ENCODE results near the gene CEP126.

Gene CEP126

DNA sequence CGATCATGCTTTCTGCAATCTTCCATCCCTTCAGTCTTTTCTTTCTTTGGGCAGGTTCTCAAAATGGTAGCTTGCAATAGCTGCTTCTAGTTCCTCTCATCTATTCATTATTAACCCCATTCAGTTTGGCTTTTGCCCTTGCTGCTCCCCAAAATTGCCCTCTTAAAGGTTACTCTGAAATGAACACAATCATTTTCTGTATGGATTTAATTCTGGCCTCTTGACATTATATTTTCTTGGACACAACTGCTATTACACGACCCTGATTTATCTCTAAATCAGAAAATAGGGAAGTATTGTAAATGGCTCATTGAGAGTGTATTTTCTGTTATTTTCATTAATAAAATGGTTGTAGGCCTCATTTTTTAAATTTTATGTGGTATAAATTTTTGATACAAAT lies 1.6 kb downstream of the CEP126 start, which contains the start of gene ANGPTL5:
Gene ANGPTL5, minus strand, starts transcription at position 101 of the 400 bp plus-strand sequence. CDS start 8,613 bp downstream, outside the sequence.
- peak within 1 kb of the TSS; percentile 50; the same call in 1 of the 2 replicates for H3K27ac ChIP-seq (ENCODE audit: extremely low read depth, low read depth, low read length)

DNA sequence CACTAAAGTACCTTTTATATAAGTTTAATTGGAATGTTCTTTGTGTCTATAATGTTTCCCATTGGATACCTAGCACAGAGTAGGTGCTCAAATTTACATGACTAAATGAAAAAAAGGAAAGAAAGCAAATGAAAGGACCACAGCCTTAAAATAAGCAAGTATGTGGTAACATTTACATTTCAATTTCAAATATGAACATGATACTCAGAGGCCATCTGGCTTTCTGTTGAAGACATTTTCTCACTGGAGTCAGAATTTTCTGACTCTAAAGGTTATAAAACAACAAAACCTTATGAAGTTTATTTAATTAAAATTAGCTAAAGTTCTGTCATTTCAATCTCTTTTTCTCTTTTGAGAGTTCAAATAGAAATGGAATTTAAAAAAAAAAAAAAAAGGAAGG lies 2.4 kb downstream of the CEP126 start:
- peaks cover 7% of the 10 kb centered on the region; the same call in 1 of the 2 replicates for H3K4me1 ChIP-seq (ENCODE audit: control insufficient read depth, insufficient read depth, low read length)
- ChIA-PET POLR2A (no interaction called here), CTCF (interaction anchor here (0.6 to 0.7 kb wide), 2 partner anchors 30 to 135 kb away, joined by 3 to 4 read pairs; no protein-coding TSS in a partner anchor)
- TF ChIP-seq, protein P1, sequence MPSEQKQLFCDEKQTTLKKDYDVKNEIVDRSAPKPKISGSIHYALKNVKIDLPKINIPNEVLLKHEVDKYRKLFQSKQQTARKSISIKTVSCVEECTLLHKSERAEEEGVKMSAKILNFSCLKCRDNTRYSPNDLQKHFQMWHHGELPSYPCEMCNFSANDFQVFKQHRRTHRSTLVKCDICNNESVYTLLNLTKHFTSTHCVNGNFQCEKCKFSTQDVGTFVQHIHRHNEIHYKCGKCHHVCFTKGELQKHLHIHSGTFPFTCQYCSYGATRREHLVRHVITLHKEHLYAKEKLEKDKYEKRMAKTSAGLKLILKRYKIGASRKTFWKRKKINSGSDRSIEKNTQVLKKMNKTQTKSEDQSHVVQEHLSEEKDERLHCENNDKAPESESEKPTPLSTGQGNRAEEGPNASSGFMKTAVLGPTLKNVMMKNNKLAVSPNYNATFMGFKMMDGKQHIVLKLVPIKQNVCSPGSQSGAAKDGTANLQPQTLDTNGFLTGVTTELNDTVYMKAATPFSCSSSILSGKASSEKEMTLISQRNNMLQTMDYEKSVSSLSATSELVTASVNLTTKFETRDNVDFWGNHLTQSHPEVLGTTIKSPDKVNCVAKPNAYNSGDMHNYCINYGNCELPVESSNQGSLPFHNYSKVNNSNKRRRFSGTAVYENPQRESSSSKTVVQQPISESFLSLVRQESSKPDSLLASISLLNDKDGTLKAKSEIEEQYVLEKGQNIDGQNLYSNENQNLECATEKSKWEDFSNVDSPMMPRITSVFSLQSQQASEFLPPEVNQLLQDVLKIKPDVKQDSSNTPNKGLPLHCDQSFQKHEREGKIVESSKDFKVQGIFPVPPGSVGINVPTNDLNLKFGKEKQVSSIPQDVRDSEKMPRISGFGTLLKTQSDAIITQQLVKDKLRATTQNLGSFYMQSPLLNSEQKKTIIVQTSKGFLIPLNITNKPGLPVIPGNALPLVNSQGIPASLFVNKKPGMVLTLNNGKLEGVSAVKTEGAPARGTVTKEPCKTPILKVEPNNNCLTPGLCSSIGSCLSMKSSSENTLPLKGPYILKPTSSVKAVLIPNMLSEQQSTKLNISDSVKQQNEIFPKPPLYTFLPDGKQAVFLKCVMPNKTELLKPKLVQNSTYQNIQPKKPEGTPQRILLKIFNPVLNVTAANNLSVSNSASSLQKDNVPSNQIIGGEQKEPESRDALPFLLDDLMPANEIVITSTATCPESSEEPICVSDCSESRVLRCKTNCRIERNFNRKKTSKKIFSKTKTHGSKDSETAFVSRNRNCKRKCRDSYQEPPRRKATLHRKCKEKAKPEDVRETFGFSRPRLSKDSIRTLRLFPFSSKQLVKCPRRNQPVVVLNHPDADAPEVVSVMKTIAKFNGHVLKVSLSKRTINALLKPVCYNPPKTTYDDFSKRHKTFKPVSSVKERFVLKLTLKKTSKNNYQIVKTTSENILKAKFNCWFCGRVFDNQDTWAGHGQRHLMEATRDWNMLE (tag by site-specific recombination; conservative IDR thresholded peaks at IDR 0.05; ENCODE audit: low read depth), result no peak
- TF ChIP-seq, protein P2, sequence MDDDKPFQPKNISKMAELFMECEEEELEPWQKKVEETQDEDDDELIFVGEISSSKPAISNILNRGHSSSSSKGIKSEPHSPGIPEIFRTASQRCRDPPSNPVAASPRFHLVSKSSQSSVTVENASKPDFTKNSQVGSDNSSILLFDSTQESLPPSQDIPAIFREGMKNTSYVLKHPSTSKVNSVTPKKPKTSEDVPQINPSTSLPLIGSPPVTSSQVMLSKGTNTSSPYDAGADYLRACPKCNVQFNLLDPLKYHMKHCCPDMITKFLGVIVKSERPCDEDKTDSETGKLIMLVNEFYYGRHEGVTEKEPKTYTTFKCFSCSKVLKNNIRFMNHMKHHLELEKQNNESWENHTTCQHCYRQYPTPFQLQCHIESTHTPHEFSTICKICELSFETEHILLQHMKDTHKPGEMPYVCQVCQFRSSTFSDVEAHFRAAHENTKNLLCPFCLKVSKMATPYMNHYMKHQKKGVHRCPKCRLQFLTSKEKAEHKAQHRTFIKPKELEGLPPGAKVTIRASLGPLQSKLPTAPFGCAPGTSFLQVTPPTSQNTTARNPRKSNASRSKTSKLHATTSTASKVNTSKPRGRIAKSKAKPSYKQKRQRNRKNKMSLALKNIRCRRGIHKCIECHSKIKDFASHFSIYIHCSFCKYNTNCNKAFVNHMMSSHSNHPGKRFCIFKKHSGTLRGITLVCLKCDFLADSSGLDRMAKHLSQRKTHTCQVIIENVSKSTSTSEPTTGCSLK (tag by site-specific recombination; IDR thresholded peaks at IDR 0.05), result no peak
- TF ChIP-seq SP3 (tag by site-specific recombination; IDR thresholded peaks at IDR 0.05) (no peak), ZNF404 (tag by site-specific recombination; IDR thresholded peaks at IDR 0.05) (no peak), ZNF621 (tag by site-specific recombination; IDR thresholded peaks at IDR 0.05) (no peak), ZNF132 (tag by site-specific recombination; IDR thresholded peaks at IDR 0.05; ENCODE audit: borderline replicate concordance) (no peak), ZNF747 (tag by site-specific recombination; IDR thresholded peaks at IDR 0.05) (no peak)
- TF ChIP-seq, protein P3, sequence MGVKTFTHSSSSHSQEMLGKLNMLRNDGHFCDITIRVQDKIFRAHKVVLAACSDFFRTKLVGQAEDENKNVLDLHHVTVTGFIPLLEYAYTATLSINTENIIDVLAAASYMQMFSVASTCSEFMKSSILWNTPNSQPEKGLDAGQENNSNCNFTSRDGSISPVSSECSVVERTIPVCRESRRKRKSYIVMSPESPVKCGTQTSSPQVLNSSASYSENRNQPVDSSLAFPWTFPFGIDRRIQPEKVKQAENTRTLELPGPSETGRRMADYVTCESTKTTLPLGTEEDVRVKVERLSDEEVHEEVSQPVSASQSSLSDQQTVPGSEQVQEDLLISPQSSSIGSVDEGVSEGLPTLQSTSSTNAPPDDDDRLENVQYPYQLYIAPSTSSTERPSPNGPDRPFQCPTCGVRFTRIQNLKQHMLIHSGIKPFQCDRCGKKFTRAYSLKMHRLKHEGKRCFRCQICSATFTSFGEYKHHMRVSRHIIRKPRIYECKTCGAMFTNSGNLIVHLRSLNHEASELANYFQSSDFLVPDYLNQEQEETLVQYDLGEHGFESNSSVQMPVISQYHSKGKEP (tag by site-specific recombination; IDR thresholded peaks at IDR 0.05), result no peak
- H3K27ac ChIP-seq (ENCODE audit: extremely low read depth, low read depth, low read length), result no peak overlapping the region
- H3K9me3 ChIP-seq (ENCODE audit: control insufficient read depth, insufficient read depth, low read depth, low read length), result no peaks in the 10 kb centered on the region
- no peaks in the 10 kb centered on the region for H3K36me3 ChIP-seq (ENCODE audit: control insufficient read depth in 2 of 2, insufficient read depth in 1 of 2, low read length in 2 of 2)
- no peak overlapping the region for H3K4me3 ChIP-seq (ENCODE audit: low read depth, low read length)

More for the DNA sequence above, 1.6 kb downstream of the CEP126 start, which contains the start of gene ANGPTL5:
- TF ChIP-seq ZSCAN16 (tag by site-specific recombination; IDR thresholded peaks at IDR 0.05) (no peak), ZNF48 (tag by site-specific recombination; IDR thresholded peaks at IDR 0.05) (no peak), EGR2 (tag by site-specific recombination; IDR thresholded peaks at IDR 0.05; ENCODE audit: low read depth) (no peak), ZNF621 (tag by site-specific recombination; IDR thresholded peaks at IDR 0.05) (no peak), SALL2 (tag by site-specific recombination; IDR thresholded peaks at IDR 0.05; ENCODE audit: borderline replicate concordance) (no peak), ZNF324 (tag by site-specific recombination; IDR thresholded peaks at IDR 0.05) (no peak), GFI1B (tag by site-specific recombination; IDR thresholded peaks at IDR 0.05) (no peak), ZNF19 (tag by site-specific recombination; IDR thresholded peaks at IDR 0.05; ENCODE audit: low read depth) (no peak), ZNF174 (tag by site-specific recombination; IDR thresholded peaks at IDR 0.05) (no peak), TRIM28 (IDR thresholded peaks at IDR 0.05; ENCODE audit: borderline replicate concordance, low read length) (no peak), ZFP3 (tag by site-specific recombination; IDR thresholded peaks at IDR 0.05; ENCODE audit: low read depth) (no peak), ZNF843 (tag by site-specific recombination; IDR thresholded peaks at IDR 0.05) (no peak), OSR2 (tag by site-specific recombination; IDR thresholded peaks at IDR 0.05) (no peak), ZNF394 (tag by site-specific recombination; IDR thresholded peaks at IDR 0.05; ENCODE audit: borderline replicate concordance) (no peak)
- TF ChIP-seq, protein P4, sequence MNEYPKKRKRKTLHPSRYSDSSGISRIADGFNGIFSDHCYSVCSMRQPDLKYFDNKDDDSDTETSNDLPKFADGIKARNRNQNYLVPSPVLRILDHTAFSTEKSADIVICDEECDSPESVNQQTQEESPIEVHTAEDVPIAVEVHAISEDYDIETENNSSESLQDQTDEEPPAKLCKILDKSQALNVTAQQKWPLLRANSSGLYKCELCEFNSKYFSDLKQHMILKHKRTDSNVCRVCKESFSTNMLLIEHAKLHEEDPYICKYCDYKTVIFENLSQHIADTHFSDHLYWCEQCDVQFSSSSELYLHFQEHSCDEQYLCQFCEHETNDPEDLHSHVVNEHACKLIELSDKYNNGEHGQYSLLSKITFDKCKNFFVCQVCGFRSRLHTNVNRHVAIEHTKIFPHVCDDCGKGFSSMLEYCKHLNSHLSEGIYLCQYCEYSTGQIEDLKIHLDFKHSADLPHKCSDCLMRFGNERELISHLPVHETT (tag by site-specific recombination; IDR thresholded peaks at IDR 0.05), result no peak
- CTCF ChIA-PET, result interaction anchor here (0.6 to 0.7 kb wide), 3 partner anchors 15 to 135 kb away, joined by 3 to 4 read pairs (median 3); no protein-coding TSS in a partner anchor
- peak within 1 kb of the TSS; percentile 98 for H3K4me3 ChIP-seq (ENCODE audit: low read depth, low read length)
- peaks cover 7% of the 10 kb centered on the region; the same call in 1 of the 2 replicates for H3K4me1 ChIP-seq (ENCODE audit: control insufficient read depth, insufficient read depth, low read length)
- H3K36me3 ChIP-seq (ENCODE audit: control insufficient read depth in 2 of 2, insufficient read depth in 1 of 2, low read length in 2 of 2), result no peaks in the 10 kb centered on the region
- POLR2A ChIA-PET, result no interaction called here
- no peaks in the 10 kb centered on the region for H3K9me3 ChIP-seq (ENCODE audit: control insufficient read depth, insufficient read depth, low read depth, low read length)

Data from HEK293 (cell line).